ENCODE measurements around the gene KMO.

The KMO gene

DNA sequence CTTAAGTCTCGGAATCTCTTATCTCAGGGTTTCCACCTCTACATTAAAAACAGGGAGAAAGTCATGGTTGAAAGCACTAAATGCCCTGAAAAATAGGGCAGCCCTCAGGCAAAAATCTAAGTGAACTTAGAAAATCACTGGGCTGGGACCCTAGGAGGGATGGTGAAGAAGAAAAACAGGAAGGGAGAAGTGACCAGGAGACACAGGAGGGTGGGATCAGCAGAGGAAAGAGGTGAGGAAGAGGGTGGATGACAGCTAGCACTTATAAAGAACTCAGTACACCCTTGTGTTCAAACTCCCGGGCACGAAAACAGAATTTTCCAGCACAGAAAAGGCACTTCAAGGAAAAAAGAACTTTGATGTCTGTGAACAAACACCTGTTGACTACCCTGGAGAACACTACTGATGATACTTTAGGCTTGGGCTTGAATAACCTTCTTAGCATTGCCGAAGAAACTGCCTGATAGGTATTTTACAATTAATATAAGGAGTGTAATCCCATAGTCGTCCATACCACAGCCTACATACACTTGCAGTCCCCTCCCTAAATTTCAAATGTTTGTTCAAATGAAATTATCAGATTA, 106.0 kb downstream of the KMO start:
- H3K4me3 ChIP-seq (replicated peaks; ENCODE audit: low read depth, low read length) = peak overlapping the region; percentile 83
- TF ChIP-seq, protein P1, sequence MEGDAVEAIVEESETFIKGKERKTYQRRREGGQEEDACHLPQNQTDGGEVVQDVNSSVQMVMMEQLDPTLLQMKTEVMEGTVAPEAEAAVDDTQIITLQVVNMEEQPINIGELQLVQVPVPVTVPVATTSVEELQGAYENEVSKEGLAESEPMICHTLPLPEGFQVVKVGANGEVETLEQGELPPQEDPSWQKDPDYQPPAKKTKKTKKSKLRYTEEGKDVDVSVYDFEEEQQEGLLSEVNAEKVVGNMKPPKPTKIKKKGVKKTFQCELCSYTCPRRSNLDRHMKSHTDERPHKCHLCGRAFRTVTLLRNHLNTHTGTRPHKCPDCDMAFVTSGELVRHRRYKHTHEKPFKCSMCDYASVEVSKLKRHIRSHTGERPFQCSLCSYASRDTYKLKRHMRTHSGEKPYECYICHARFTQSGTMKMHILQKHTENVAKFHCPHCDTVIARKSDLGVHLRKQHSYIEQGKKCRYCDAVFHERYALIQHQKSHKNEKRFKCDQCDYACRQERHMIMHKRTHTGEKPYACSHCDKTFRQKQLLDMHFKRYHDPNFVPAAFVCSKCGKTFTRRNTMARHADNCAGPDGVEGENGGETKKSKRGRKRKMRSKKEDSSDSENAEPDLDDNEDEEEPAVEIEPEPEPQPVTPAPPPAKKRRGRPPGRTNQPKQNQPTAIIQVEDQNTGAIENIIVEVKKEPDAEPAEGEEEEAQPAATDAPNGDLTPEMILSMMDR (IDR thresholded peaks at IDR 0.05; ENCODE audit: low read depth, low read length, missing control alignments) = no peak

DNA sequence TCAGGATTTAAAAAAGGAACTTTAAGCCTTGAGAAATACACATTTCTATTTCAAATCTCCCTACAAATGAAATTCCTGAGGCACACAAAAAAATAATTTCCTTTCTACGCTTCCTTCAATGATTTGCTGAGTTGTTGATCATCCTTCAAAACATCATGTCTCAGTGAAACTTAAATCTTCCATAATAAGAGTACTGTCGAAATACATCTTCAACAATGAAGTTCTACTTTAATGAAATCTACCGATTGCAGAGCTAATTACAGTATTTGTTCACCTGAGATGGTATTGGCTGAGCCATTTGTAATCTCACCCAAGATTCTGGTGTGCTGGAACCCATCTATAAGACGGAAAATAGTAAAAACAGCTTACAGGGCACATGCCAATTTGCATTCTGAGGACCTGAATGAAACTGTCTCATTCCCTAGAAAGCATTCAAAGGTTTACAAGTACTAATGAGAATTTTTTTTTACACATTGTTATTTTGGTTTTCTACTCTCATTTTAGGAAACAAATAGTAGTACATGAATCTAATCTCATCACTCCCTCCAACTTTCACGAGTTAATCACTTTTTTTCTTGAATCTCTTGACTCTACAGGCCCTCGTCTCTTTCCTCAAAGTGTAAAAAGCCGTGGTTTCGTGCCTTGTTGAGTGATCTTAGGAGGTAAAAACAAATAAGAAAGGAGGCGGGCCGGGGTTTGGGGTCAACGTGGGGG, 106.9 kb downstream of the KMO start:
- peak overlapping the region; percentile 83 for H3K4me3 ChIP-seq (replicated peaks; ENCODE audit: low read depth, low read length)
- DNase-seq (ENCODE audit: extremely low read depth, low read depth) = no peak
- TF ChIP-seq, protein P1 (IDR thresholded peaks at IDR 0.05; ENCODE audit: low read depth, low read length, missing control alignments) = no peak

More for the DNA sequence above, 106.0 kb downstream of the KMO start:
- no peak for DNase-seq (ENCODE audit: extremely low read depth, low read depth)

DNA sequence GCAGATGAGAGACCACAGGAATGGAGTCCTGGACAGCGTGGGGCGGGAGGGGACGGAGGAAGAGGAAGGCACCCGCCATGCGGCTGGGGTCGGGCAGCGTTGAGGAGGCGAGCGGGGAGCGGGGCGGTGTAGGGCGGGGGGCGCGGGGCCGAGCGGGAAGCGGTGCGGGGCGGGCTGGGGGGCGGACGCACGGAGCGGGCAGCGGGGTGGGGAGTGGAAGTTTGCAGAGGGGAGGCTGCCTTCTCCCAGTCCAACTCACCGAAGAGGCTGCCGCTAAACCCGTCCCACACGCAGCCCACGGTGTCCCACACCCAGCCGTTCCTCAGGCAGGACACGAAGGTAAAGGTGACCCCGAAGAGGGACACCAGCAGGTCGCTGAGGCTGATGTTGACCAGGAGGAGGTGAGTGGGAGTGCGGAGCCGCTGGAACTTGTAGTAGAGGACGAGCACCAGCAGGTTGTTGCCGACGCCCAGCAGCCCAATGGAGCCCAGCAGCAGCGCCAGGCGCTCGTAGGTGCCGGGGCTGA, 107.5 kb downstream of the KMO start:
- peak overlapping the region; percentile 83 for H3K4me3 ChIP-seq (replicated peaks; ENCODE audit: low read depth, low read length)
- TF ChIP-seq, protein P1 (IDR thresholded peaks at IDR 0.05; ENCODE audit: low read depth, low read length, missing control alignments) = no peak
- DNase-seq (ENCODE audit: extremely low read depth, low read depth) = no peak

DNA sequence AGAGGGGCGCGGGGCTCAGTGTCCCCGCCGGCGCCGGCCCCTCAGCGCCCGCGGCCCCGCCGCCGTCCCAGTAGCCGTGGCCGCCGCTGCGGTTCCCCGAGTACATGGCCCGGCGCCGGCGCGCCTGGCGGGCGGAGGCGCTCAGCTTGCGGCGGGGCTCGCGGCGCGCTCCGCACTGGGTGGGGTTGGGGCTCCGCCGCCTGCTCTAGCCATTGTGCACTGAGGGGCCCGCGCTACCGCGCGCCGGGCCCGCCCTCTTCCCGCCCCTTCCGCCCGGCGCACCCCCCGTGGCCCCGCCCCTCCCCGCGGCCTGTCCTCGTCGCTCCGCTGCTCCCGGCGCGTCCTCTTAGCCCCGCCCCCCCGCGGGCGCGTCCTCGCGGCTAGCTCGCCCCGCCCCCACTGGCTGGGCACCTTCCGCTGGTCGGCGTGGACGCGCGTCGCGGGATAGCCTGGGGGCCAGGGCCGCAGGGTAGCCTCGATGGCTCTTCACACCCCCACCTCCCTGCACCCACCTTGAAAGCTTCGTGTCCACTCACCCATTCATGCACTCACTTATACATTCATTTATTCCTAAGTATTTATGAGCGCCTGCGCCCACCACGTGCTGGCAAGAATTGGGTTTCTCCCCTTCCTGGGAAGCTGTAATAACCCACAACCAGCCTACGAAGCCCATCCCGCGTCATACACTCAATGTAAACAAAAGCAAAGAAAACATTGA, 108.1 kb downstream of the KMO start, which contains the start of the genes CHML and OPN3:
CHML (minus strand) TSS at position 221 of the 718 bp plus-strand sequence. CDS start 4,603 bp downstream, outside the sequence.
OPN3 (minus strand) TSS at position 221 of the 718 bp plus-strand sequence; CDS start at position 106, 115 bp downstream.
- no peak for DNase-seq (ENCODE audit: extremely low read depth, low read depth)
- peak within 1 kb of the TSS; percentile 83 for H3K4me3 ChIP-seq (replicated peaks; ENCODE audit: low read depth, low read length)
- TF ChIP-seq, protein P1 (IDR thresholded peaks at IDR 0.05; ENCODE audit: low read depth, low read length, missing control alignments) = no peak

DNA sequence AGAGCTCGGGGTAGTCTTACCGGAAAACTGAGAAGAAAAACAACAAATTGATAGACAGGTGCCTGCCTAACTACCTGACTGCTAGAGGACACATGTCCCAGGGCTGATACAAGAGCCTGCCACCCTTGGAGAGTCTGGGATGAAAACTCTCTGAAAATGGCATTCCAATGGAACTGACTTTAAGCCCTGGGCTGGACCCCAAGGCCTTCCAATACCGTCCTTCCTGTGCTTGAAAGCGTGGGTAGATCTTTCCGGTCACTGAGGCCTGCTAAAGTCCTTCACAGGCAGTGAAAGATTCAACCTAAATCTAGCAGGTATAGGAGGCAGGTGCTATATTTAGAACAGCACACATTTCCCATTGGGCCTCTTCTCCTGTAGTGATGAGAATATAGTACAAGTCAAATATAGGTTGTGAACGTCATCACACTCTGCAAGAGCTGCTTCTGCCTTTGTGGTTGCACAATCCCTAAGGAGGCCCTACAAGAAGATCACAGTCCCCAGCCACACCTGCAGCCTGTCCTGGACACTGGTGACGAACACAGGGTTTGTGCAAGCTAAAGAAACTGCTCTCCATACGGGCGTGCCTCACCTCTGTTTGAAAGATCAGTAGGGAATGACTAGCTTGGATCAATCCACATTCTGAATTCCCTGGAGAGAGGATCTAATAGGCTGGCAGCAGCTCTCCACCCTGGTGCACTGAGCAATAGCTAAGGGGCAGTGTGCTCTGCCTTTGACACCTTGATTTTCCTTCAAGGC, 108.9 kb downstream of the KMO start:
- no peak for DNase-seq (ENCODE audit: extremely low read depth, low read depth)
- TF ChIP-seq, protein P1 (IDR thresholded peaks at IDR 0.05; ENCODE audit: low read depth, low read length, missing control alignments) = no peak
- H3K4me3 ChIP-seq (replicated peaks; ENCODE audit: low read depth, low read length) = peak overlapping the region; percentile 34; the same call in 1 of the 2 replicates
